ENCODE measurements around the gene ABCA13.
A peak's percentile ranks its signal among the peaks of the same experiment; 100 is the strongest.
"Not testable (repeated sequence)": the region's sequence is repeated elsewhere in the genome, so short reads cannot be mapped to it uniquely, and the experiment has no call there.

Gene ABCA13

DNA sequence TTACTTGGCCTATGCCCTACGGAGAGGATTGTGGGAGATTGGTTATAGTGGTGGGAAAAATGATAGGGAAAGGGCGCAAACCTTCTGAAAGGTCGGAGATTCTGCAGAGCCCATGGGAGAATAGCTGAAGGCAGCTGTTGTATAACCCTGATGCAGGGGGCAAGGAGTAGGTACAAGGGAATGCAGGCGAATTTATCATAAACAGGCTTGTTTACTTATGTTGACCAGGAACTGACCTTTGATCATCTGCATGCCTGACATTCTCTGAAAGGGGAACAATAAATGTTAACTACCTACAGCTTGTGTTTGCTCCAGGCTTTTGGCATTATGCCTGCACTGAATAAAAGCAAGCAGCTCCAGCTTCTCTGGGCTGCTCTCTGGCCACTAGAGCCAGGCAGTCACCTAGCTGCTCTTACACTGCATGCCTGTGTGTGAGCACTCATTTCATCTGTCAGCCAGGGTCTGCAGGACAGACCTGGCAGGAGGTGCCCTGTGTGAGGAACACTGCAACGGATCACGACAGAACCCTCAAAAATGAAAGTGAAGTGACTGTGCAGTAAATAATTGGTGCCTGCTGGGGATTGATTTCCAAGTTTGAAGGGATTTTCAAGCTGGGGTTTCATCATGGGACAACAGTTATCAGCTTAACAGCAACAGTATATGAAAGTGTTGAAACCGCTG lies 31.1 kb upstream of the ABCA13 start:
- TF ChIP-seq, protein P1, sequence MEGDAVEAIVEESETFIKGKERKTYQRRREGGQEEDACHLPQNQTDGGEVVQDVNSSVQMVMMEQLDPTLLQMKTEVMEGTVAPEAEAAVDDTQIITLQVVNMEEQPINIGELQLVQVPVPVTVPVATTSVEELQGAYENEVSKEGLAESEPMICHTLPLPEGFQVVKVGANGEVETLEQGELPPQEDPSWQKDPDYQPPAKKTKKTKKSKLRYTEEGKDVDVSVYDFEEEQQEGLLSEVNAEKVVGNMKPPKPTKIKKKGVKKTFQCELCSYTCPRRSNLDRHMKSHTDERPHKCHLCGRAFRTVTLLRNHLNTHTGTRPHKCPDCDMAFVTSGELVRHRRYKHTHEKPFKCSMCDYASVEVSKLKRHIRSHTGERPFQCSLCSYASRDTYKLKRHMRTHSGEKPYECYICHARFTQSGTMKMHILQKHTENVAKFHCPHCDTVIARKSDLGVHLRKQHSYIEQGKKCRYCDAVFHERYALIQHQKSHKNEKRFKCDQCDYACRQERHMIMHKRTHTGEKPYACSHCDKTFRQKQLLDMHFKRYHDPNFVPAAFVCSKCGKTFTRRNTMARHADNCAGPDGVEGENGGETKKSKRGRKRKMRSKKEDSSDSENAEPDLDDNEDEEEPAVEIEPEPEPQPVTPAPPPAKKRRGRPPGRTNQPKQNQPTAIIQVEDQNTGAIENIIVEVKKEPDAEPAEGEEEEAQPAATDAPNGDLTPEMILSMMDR (IDR thresholded peaks at IDR 0.05; ENCODE audit: insufficient read depth, low read length, missing control alignments): no peak
- no peak for DNase-seq (ENCODE audit: low read depth, low spot score)
- peak overlapping the region; percentile 8; the same call in 1 of the 2 replicates for H3K4me3 ChIP-seq (ENCODE audit: low read depth, low read length)
- ChIA-PET POLR2A (no interaction called here), CTCF (interaction anchor here (0.8 to 5.1 kb wide), 9 partner anchors 8 to 235 kb away, joined by 3 to 42 read pairs (median 3); no protein-coding TSS in a partner anchor)

GRCh38 chr7:48141521-48141920 lies 29.7 kb upstream of the ABCA13 start:
- ChIA-PET CTCF (interaction anchor here (0.8 to 5.1 kb wide), 6 partner anchors 13 to 236 kb away, joined by 3 to 42 read pairs (median 4); no protein-coding TSS in a partner anchor), POLR2A (no interaction called here)
- no peak overlapping the region for H3K4me3 ChIP-seq (ENCODE audit: low read depth, low read length)
- DNase-seq (ENCODE audit: low read depth, low spot score): no peak
- TF ChIP-seq, protein P1 (IDR thresholded peaks at IDR 0.05; ENCODE audit: insufficient read depth, low read length, missing control alignments): no peak

GRCh38 chr7:48144291-48144768 lies 26.9 kb upstream of the ABCA13 start:
- POLR2A ChIA-PET: no interaction called here
- H3K4me3 ChIP-seq (ENCODE audit: low read depth, low read length): no peak overlapping the region
- DNase-seq (ENCODE audit: low read depth, low spot score): no peak
- TF ChIP-seq, protein P1 (IDR thresholded peaks at IDR 0.05; ENCODE audit: insufficient read depth, low read length, missing control alignments): no peak
- CTCF ChIA-PET: interaction anchor here (0.6 to 4.4 kb wide), 4 partner anchors 10 to 155 kb away, joined by 3 to 21 read pairs (median 6); no protein-coding TSS in a partner anchor

- CTCF ChIA-PET: interaction anchor here (0.8 to 2.1 kb wide), 5 partner anchors 9 to 202 kb away, joined by 3 to 7 read pairs (median 4); no protein-coding TSS in a partner anchor
- H3K4me3 ChIP-seq (ENCODE audit: low read depth, low read length): no peak overlapping the region
- POLR2A ChIA-PET: no interaction called here
- DNase-seq (ENCODE audit: low read depth, low spot score): no peak
- TF ChIP-seq, protein P1 (IDR thresholded peaks at IDR 0.05; ENCODE audit: insufficient read depth, low read length, missing control alignments): no peak
Measured at GRCh38 chr7:48147078-48147591, 24.1 kb upstream of the ABCA13 start.

GRCh38 chr7:48147690-48148089 lies 23.6 kb upstream of the ABCA13 start:
- CTCF ChIA-PET: interaction anchor here (1.1 to 2.1 kb wide), 4 partner anchors 8 to 202 kb away, joined by 4 to 7 read pairs (median 4); no protein-coding TSS in a partner anchor

DNA sequence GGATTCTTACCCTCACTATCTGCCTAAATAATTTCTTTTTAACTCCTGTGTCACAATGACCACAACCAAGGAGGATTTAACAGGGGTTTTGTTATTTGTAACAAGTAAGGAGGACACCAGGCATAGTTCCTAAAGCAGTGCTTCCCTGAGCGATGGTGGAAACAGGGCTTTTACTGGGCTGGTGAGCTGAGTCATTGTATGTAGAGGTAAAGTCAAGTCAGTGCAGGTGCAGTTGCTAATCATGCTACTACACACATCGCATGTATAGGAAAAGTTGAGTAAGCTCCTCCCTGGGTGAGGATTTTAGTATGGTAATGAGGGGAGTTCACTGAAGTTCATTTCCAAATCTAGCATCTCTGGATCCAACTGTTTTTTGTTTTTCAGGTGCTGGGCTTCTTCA lies 22.9 kb upstream of the ABCA13 start:
- DNase-seq (ENCODE audit: low read depth, low spot score): no peak
- H3K4me3 ChIP-seq (ENCODE audit: low read depth, low read length): no peak overlapping the region
- TF ChIP-seq, protein P1 (IDR thresholded peaks at IDR 0.05; ENCODE audit: insufficient read depth, low read length, missing control alignments): no peak
- CTCF ChIA-PET: interaction anchor here (1.4 to 2.1 kb wide), 3 partner anchors 8 to 157 kb away, joined by 4 to 7 read pairs (median 4); no protein-coding TSS in a partner anchor
- POLR2A ChIA-PET: no interaction called here

More at GRCh38 chr7:48147690-48148089, 23.6 kb upstream of the ABCA13 start:
- DNase-seq (ENCODE audit: low read depth, low spot score); POLR2A ChIA-PET; H3K4me3 ChIP-seq (ENCODE audit: low read depth, low read length): not testable (repeated sequence)
